ENCODE measurements around the gene BCAS2. TPM values are rescaled to one million over a fixed set of nuclear protein-coding genes. Genes with fewer than 3 reads are reported as not detected.

BCAS2 gene
- total RNA-seq, 1 experiment from 2014 or later = 45.7 TPM

Other genes with a start within 250 kb of the BCAS2 start
- 38.0 and 78.9 TPM in 2 replicates for gene TRIM33, start 70.4 kb downstream of the BCAS2 start, total RNA-seq (2014; rRNA removed; shearing (Covaris generic); ENCODE audit: low replicate concordance)
- 0.11 and 0.60 TPM in 2 replicates for gene DENND2C, start 88.4 kb upstream of the BCAS2 start, total RNA-seq (2014; rRNA removed; shearing (Covaris generic); ENCODE audit: low replicate concordance)
- not detected in 2 replicates for gene AMPD1, start 113.9 kb upstream of the BCAS2 start, total RNA-seq (2014; rRNA removed; shearing (Covaris generic); ENCODE audit: low replicate concordance)
- gene NRAS, start 135.2 kb upstream of the BCAS2 start, total RNA-seq (2014; rRNA removed; shearing (Covaris generic); ENCODE audit: low replicate concordance) = 30.6 and 68.0 TPM in 2 replicates
- gene CSDE1, start 176.4 kb upstream of the BCAS2 start, total RNA-seq (2014; rRNA removed; shearing (Covaris generic); ENCODE audit: low replicate concordance) = 310 and 375 TPM in 2 replicates
- 75.4 and 106 TPM in 2 replicates for gene SIKE1, start 199.1 kb upstream of the BCAS2 start, total RNA-seq (2014; rRNA removed; shearing (Covaris generic); ENCODE audit: low replicate concordance)